ENCODE results near the gene GAS6.

- TF ChIP-seq CTCF (IDR thresholded peaks at IDR 0.05), result no peak
- no peak for TF ChIP-seq POLR2AphosphoS5 (IDR thresholded peaks at IDR 0.05)
Measured at GRCh38 chr13:113842336-113843062, 21.4 kb downstream of the GAS6 start.

All from transverse colon (tissue), 4 donors.